Transverse colon (tissue), 4 donors: ENCODE results near the gene ZG16.

Source experiments
- EP300 ChIP-seq: sonication (generic); formaldehyde crosslinking; IDR thresholded peaks from one replicate; pipeline ENCODE4 v1.6.1; 2017; ENCODE audit warnings: antibody characterized with exemption, low read depth
- POLR2A ChIP-seq: fragments of 450-650 bp; IDR thresholded peaks from one replicate; pipeline ENCODE4 v1.6.1; 2016; ENCODE audit warnings: antibody characterized with exemption, mild to moderate bottlenecking, moderate library complexity
- POLR2AphosphoS5 ChIP-seq, 3 donors: sonication (generic); formaldehyde crosslinking; IDR thresholded peaks; one replicate each; pipeline ENCODE4 v1.6.1; 2016; ENCODE audit warnings: antibody characterized with exemption in 3 of 3
- TF ChIP-seq, protein P1 (sequence below), 5 experiments: fragments of 200-600 bp in 3 of 5; fragments of 450-650 bp in 2 of 5; sonication (generic) in 3 of 5; IDR thresholded peaks; 1 replicate in 2 of 5; 2 replicates in 3 of 5; pipeline ENCODE4 v1.5.1; 2016 to 2017; ENCODE audit warnings: antibody characterized with exemption in 5 of 5, inconsistent platforms in 3 of 5, mild to moderate bottlenecking in 2 of 5, moderate library complexity in 1 of 5

DNA sequence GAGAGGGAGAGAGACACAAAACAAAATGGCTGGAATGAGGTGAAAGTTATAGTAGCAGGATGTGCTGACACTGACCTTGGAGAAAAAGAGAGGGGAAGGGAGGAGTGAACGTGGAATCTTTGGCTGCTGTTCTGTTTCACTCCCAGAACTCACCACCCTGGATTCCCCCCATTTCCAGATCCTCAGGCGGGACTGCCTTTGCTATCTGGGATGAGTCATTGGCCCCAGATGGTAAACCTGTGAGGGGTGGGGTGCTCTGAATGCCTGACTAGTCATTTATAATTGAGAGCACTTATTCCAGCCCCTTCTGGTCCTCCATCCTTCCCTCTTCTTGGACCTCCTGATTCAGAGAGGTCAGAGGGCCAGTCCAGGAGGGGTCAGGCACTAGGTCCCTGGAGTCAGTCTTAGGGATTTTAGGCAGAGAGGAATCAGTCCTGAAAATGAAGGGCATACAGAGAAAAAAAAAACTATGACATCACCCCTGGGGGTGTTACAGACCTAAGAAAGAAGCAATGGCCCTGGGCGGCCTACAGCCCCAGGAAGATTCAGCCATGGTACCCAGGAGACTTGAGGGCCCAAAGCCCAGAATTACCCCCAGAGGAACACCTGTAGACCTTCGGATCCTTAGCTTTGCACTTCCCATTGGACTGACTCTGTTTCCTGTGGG lies 2.2 kb upstream of the ZG16 start:
- TF ChIP-seq, protein P1, sequence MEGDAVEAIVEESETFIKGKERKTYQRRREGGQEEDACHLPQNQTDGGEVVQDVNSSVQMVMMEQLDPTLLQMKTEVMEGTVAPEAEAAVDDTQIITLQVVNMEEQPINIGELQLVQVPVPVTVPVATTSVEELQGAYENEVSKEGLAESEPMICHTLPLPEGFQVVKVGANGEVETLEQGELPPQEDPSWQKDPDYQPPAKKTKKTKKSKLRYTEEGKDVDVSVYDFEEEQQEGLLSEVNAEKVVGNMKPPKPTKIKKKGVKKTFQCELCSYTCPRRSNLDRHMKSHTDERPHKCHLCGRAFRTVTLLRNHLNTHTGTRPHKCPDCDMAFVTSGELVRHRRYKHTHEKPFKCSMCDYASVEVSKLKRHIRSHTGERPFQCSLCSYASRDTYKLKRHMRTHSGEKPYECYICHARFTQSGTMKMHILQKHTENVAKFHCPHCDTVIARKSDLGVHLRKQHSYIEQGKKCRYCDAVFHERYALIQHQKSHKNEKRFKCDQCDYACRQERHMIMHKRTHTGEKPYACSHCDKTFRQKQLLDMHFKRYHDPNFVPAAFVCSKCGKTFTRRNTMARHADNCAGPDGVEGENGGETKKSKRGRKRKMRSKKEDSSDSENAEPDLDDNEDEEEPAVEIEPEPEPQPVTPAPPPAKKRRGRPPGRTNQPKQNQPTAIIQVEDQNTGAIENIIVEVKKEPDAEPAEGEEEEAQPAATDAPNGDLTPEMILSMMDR (IDR thresholded peaks at IDR 0.05) = no peak
- TF ChIP-seq POLR2A (no peak), EP300 (no peak), POLR2AphosphoS5 (IDR thresholded peaks at IDR 0.05) (no peak)
